ENCODE data around the gene TCEANC2. TPM values are rescaled to one million over a fixed set of nuclear protein-coding genes. Genes with fewer than 3 reads are reported as not detected.

The TCEANC2 gene
- total and polyA plus RNA-seq, 3 donors from 2014 or later: 10.7 to 16.1 (median 14.1) TPM

- Histone ChIP-seq H3K4me1 (no peaks in the 10 kb centered on the region), H3K4me3 (no peak overlapping the region), H3K27ac (no peak overlapping the region), H3K27me3 (no peaks in the 10 kb centered on the region), H3K36me3 (ENCODE audit: low read depth, missing control alignments) (no peaks in the 10 kb centered on the region), H3K9me3 (no peaks in the 10 kb centered on the region)
- no peak for DNase-seq
- TF ChIP-seq POLR2A (IDR thresholded peaks at IDR 0.05): no peak
- TF ChIP-seq, protein P1, sequence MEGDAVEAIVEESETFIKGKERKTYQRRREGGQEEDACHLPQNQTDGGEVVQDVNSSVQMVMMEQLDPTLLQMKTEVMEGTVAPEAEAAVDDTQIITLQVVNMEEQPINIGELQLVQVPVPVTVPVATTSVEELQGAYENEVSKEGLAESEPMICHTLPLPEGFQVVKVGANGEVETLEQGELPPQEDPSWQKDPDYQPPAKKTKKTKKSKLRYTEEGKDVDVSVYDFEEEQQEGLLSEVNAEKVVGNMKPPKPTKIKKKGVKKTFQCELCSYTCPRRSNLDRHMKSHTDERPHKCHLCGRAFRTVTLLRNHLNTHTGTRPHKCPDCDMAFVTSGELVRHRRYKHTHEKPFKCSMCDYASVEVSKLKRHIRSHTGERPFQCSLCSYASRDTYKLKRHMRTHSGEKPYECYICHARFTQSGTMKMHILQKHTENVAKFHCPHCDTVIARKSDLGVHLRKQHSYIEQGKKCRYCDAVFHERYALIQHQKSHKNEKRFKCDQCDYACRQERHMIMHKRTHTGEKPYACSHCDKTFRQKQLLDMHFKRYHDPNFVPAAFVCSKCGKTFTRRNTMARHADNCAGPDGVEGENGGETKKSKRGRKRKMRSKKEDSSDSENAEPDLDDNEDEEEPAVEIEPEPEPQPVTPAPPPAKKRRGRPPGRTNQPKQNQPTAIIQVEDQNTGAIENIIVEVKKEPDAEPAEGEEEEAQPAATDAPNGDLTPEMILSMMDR (IDR thresholded peaks at IDR 0.05): no peak
- intact Hi-C loops (cut with DNase I; ENCODE audit: low total_unique reads): no loop called here
- WGBS, 2 donors: 93 to 95% methylated on average over 4 of the region's 4 CpGs
Observed at GRCh38 chr1:54007613-54008012, 45.8 kb upstream of the TCEANC2 start.

- intact Hi-C loops (cut with DNase I; ENCODE audit: low total_unique reads): no loop called here
- Histone ChIP-seq H3K9me3 (no peaks in the 10 kb centered on the region), H3K4me1 (no peaks in the 10 kb centered on the region), H3K36me3 (ENCODE audit: low read depth, missing control alignments) (no peaks in the 10 kb centered on the region), H3K27me3 (no peaks in the 10 kb centered on the region), H3K27ac (no peak overlapping the region), H3K4me3 (no peak overlapping the region)
- TF ChIP-seq, protein P1 (IDR thresholded peaks at IDR 0.05): no peak
- no peak for TF ChIP-seq POLR2A (IDR thresholded peaks at IDR 0.05)
- 83 to 90% methylated on average over 12 to 13 of the region's 13 CpGs for WGBS, 2 donors
- DNase-seq: no peak
Observed at GRCh38 chr1:54008876-54009275, 44.5 kb upstream of the TCEANC2 start.

DNA sequence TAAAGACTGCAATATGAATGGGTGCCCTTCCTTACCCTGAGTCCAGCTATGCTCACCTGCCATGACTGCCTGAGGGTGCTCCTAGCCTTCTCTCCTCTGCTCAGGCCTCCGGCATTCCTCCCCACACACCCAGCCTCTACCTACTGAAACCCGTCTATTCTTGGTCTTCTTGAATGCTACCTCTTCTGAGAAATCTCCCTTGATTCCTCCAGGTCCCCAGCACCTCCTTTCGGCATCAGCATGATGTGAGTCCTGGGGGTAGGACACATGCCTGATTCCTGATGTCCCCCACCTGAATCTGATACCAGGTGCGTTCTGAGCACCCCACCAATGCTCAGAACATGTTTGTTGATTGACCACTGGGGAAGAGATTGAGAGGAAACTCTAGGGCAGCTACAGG, 44.0 kb upstream of the TCEANC2 start:
- H3K4me3 ChIP-seq: no peak overlapping the region
- H3K27me3 ChIP-seq: no peaks in the 10 kb centered on the region
- no peaks in the 10 kb centered on the region for H3K4me1 ChIP-seq
- no peak for DNase-seq
- H3K36me3 ChIP-seq (ENCODE audit: low read depth, missing control alignments): no peaks in the 10 kb centered on the region
- 86 to 95% methylated on average over 4 of the region's 4 CpGs for WGBS, 2 donors
- H3K27ac ChIP-seq: no peak overlapping the region
- intact Hi-C loops (cut with DNase I; ENCODE audit: low total_unique reads): no loop called here
- H3K9me3 ChIP-seq: no peaks in the 10 kb centered on the region
- no peak for TF ChIP-seq POLR2A (IDR thresholded peaks at IDR 0.05)
- TF ChIP-seq, protein P1 (IDR thresholded peaks at IDR 0.05): no peak

DNA sequence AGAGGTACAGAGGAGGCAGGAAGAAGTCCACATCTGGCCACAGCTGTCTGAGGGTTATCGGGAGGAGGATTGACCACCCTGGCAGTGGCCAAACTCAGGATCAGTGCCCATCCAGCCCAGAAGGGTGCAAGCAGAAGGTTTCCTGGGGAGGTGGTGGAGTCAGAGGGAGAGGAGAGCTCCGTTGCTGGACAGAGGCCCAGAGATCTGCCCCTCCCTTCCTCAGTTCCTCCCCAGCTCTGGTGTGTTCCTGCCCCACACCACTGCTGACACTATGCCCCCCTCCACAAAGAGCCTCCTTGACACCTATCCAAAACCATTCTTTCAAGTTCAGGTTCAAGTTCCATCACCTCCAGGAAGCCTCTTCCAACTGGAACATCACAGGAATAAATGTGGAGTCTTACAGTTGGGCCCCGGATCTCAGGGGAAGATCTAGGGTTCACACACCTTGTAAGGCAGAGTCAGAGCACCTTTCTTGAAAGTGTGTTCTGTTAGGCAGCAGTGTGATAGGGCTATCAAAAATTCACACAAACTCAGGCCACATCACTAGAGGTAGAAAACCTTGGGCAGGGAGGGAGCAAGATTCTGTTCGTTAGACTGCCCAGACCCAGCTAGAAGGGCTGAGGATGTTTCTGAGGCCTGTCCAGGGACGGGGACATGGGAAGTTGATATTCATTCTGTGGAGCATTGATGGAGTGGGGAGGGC, 42.8 kb upstream of the TCEANC2 start:
- no peak for DNase-seq
- no peak overlapping the region for H3K27ac ChIP-seq
- WGBS, 2 donors: 66 to 76% methylated on average over 5 of the region's 5 CpGs
- H3K27me3 ChIP-seq: no peaks in the 10 kb centered on the region
- H3K36me3 ChIP-seq (ENCODE audit: low read depth, missing control alignments): no peaks in the 10 kb centered on the region
- intact Hi-C loops (cut with DNase I; ENCODE audit: low total_unique reads): no loop called here
- H3K4me3 ChIP-seq: no peak overlapping the region
- H3K9me3 ChIP-seq: no peaks in the 10 kb centered on the region
- TF ChIP-seq, protein P1 (IDR thresholded peaks at IDR 0.05): no peak
- no peak for TF ChIP-seq POLR2A (IDR thresholded peaks at IDR 0.05)
- H3K4me1 ChIP-seq: no peaks in the 10 kb centered on the region

Measured in testis (tissue), 3 donors.